ENCODE measurements around the gene PGR. TPM values are rescaled to one million over a fixed set of nuclear protein-coding genes. Genes with fewer than 3 reads are reported as not detected.
"Not testable (repeated sequence)": the region's sequence is repeated elsewhere in the genome, so short reads cannot be mapped to it uniquely, and the experiment has no call there.

PGR gene
- total RNA-seq, 1 experiment from 2014 or later = not detected

GRCh38 chr11:101082813-101083212 is 46.8 kb downstream of the PGR start:
- DNase-seq (ENCODE audit: low spot score) = no peak

- DNase-seq (ENCODE audit: low spot score) = no peak
These were observed 65.9 kb downstream of the PGR start for GRCh38 chr11:101063706-101064105.

- peak; percentile 17 for DNase-seq (ENCODE audit: low spot score)
These were observed 68.0 kb downstream of the PGR start for GRCh38 chr11:101061606-101062005.

- no peak for DNase-seq (ENCODE audit: low spot score)
These were observed 70.3 kb downstream of the PGR start for GRCh38 chr11:101059331-101059730.

DNA sequence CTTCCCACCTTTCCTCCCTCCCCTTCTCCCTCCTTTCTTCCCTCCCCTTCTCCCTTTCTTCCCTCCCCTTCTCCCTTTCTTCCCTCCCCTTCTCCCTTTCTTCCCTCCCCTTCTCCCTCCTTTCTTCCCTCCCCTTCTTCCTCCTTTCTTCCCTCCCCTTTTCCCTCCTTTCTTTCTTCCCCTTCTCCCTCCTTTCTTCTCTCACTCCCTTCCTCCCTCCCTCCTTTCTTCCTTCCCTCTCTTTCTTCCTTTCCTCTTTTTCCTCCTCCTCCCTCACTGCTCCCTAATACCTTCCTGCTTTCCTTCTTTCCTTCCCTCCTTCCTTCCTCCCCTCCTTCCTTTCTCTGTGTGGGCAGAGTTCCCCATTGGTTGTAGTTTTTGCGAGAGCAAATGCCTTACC is 76.1 kb downstream of the PGR start:
- no peak for DNase-seq (ENCODE audit: low spot score)

DNA sequence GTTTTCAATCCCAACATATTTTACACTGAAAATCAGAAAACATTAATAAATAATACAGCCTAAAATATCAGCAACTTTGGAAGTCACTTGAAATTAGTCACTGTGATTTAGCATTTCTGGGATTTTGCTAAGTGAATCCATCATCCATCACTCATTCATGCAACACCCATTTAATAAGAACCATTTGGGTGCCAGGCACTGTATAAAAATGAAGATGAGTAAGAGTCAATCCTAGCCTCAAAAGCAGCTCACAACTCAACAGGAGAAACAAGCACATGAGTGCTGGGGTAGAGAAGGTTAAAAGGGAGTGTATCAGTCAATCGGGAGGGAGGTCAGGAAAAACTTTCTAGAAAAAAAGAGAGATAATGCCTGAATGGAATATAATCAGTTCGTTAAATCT is 77.9 kb downstream of the PGR start:
- DNase-seq (ENCODE audit: low spot score) = no peak

DNA sequence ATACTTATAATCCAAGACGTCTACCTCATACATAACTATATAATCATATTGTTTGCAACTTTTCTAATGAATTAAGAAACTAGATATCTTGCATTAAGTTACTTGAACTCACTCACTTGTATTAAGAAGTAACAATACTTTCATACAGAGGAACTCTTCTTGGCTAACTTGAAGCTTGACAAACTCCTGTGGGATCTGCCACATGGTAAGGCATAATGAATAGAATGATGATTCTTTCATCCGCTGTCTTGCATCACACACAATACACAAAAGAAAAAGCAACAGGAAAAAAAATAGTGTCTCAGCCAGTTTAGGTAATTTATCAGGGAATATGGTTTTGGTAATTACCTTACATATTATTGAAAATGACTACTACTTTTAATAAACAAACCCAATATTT is 79.8 kb downstream of the PGR start:
- DNase-seq (ENCODE audit: low spot score) = no peak

GRCh38 chr11:101049123-101049522 is 80.5 kb downstream of the PGR start:
- DNase-seq (ENCODE audit: low spot score) = peak; percentile 11

- no peak for DNase-seq (ENCODE audit: low spot score)
These were observed 81.1 kb downstream of the PGR start for GRCh38 chr11:101048479-101048878.

- no peak for DNase-seq (ENCODE audit: low spot score)
These were observed 82.7 kb downstream of the PGR start for GRCh38 chr11:101046947-101047346.

- no peak for DNase-seq (ENCODE audit: low spot score)
These were observed 84.2 kb downstream of the PGR start for GRCh38 chr11:101045415-101045814.

GRCh38 chr11:101043940-101044339 is 85.7 kb downstream of the PGR start:
- no peak for DNase-seq (ENCODE audit: low spot score)

- DNase-seq (ENCODE audit: low spot score) = no peak
These were observed 93.7 kb downstream of the PGR start for GRCh38 chr11:101035872-101036271.

GRCh38 chr11:101034076-101034475 is 95.5 kb downstream of the PGR start:
- no peak for DNase-seq (ENCODE audit: low spot score)

- no peak for DNase-seq (ENCODE audit: low spot score)
These were observed 96.6 kb downstream of the PGR start for GRCh38 chr11:101032991-101033390.

DNA sequence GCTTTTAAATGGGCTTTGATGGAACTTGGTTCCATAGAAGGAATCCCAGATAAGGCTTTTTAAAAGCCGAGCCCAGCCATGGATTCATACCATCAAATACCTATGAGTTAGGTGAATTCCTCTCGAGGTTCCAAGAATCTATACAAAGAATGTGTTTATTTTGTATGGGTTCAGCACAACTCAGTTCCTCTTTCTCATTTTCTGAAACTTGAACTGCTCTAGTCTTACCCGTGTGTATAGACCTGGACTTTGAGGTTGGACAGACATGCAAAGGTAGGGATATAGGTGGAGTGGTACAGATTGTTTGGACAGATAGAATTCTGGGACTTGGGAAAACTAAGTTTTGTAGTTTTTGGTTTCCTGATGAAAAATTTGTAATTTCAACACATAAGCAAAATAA is 97.9 kb downstream of the PGR start:
- DNase-seq (ENCODE audit: low spot score) = no peak

GRCh38 chr11:101030692-101031091 is 98.9 kb downstream of the PGR start:
- no peak for DNase-seq (ENCODE audit: low spot score)

GRCh38 chr11:101030015-101030414 is 99.6 kb downstream of the PGR start:
- DNase-seq (ENCODE audit: low spot score) = no peak

DNA sequence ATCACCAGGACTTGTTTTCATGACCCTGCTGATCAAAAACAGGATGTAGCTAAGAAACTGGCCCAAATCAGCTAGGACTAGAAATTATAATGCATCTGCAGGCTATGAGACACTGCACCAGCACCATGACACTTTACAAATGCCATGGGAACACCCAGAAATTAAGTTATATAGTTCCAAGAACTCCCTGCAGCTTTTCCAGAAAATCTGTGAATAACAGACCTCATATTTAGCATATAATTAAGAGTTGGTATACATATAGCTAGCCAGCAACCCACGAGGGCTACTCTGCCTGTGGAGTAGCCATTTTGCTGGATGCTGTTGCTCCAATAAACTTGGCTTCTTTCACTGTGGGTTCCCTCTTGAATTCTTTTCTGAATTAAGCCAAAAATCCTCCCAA is 101.0 kb downstream of the PGR start:
- no peak for DNase-seq (ENCODE audit: low spot score)

DNA sequence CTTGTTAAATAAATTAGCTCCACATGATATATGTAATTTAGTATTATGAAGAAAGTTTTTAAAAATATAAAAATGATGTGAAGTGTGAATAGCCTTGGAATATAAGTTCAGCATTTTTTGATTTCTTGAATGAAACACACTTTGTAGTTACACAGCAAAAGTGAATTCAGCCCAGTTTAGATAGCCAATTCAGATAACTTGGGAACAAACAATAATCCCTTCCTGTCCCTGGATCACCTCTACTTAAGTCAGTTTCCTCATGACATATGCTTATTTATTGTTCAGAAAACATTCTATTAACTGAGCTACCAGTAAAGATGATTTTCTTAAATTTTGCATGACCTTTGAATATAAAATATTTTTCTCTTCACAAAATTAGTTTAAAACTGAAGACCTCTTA is 107.4 kb downstream of the PGR start:
- DNase-seq (ENCODE audit: low spot score) = no peak

DNA sequence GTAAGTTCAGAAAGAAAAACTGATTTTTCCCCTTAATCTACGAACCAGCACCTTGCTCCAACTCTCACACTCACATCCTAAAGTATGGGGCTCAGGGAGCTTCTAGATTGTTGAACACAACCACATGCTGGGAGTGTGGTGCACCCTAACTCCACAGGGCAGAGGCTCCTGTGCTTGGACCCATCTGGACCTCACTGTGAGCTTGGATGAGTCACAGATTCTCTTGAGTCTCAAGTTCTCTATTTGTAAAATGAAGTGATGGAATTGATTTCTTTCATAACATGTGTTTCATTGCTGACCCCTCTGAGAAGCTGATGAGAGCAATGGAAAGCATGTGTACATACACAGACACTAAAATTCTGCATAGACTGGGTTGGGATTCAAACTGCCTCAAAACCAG is 109.7 kb downstream of the PGR start:
- no peak for DNase-seq (ENCODE audit: low spot score)

- no peak for DNase-seq (ENCODE audit: low spot score)
These were observed 114.9 kb downstream of the PGR start for GRCh38 chr11:101014600-101015285.

- DNase-seq (ENCODE audit: low spot score) = not testable (repeated sequence)
These were observed 115.9 kb downstream of the PGR start for GRCh38 chr11:101013702-101014101.

DNA sequence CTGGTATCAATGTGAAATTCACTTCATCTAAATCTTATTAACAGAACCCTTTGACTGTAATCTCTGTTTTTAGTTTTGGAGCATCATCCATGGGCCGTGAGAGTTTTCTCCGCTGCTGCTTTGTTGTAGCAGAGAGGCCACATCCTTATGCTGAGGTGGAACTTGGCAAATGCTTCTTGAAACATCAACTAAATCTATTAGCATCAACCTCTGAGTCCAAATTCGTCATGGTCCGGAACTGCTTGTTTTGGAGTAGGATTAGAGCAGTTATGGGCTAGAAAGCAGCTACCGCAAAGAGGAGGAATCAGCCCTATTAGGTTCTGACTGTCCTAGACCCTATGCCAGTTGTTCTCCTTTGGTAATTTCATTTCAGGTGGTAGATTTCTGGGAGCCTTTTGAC is 117.7 kb downstream of the PGR start:
- no peak for DNase-seq (ENCODE audit: low spot score)
